Stimulated activated naive CD8-positive, alpha-beta T cell treated with anti-CD3 and anti-CD28 coated beads, Interleukin-15, Interleukin-2, amounts not matched to agents 100 ng/mL and 50 ng/mL, for 24 hours (primary cell): ENCODE results near the gene FEZ2.

Experiments used
- H3K27ac Mint-ChIP-seq: one replicate; pipeline ENCODE4 v1.8.0; 2021; ENCODE audit warnings: mild to moderate bottlenecking, mixed read lengths
- H3K27me3 Mint-ChIP-seq: one replicate; pipeline ENCODE4 v1.8.0; 2021; ENCODE audit warnings: mixed read lengths
- H3K36me3 Mint-ChIP-seq: one replicate; pipeline ENCODE4 v1.8.0; 2021; ENCODE audit warnings: low read depth, mixed read lengths
- H3K4me1 Mint-ChIP-seq: one replicate; pipeline ENCODE4 v1.8.0; 2021; ENCODE audit warnings: low read depth, mixed read lengths
- H3K4me3 Mint-ChIP-seq: one replicate; pipeline ENCODE4 v1.8.0; 2021; ENCODE audit warnings: mild to moderate bottlenecking, mixed read lengths
- H3K9me3 Mint-ChIP-seq: one replicate; pipeline ENCODE4 v1.8.0; 2021; ENCODE audit warnings: mixed read lengths

The FEZ2 gene

DNA sequence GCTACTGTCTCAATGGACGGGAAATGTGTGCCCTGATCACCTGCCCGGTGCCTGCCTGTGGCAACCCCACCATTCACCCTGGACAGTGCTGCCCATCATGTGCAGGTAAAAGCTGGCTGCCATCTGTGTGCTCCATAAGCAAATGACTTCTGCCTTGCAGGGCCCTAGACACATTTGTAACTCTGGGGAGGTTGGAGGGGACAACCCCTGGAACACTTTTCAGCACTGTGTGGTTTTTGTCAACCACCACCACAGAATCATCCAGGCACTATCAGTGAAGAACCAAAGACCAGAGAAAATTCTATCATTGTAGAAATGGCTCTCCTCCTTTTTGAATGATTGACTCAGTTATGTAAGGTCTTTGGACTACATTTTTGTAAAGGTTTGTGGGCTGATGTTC lies 84.3 kb downstream of the FEZ2 start:
- H3K36me3 Mint-ChIP-seq: peaks cover 60% of the 10 kb centered on the region
- no peaks in the 10 kb centered on the region for H3K4me1 Mint-ChIP-seq
- no peak overlapping the region for H3K27ac Mint-ChIP-seq
- H3K4me3 Mint-ChIP-seq: no peak overlapping the region
- H3K9me3 Mint-ChIP-seq: no peaks in the 10 kb centered on the region
- no peaks in the 10 kb centered on the region for H3K27me3 Mint-ChIP-seq

DNA sequence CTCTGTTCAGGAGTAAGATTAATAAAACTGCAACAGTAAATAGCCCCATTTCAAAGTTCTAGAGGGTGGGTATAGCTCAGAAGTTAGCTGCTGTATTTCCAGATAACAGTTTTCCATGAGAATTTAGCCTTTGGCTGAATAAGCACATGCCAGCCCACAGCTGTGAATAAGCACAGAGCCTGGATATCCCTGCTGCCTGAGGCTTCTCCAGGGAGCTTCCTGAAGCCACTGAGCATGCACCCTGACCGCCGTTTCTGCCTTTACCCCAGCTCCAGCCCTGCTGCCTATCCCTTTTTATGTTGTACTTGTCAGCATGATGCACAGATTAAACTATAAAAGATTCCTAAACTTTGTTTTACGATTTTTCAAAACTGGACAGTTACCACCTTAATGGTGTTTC lies 85.3 kb downstream of the FEZ2 start:
- peaks cover 59% of the 10 kb centered on the region for H3K36me3 Mint-ChIP-seq
- H3K4me3 Mint-ChIP-seq: no peak overlapping the region
- H3K27me3 Mint-ChIP-seq: no peaks in the 10 kb centered on the region
- no peaks in the 10 kb centered on the region for H3K9me3 Mint-ChIP-seq
- no peaks in the 10 kb centered on the region for H3K4me1 Mint-ChIP-seq
- no peak overlapping the region for H3K27ac Mint-ChIP-seq

DNA sequence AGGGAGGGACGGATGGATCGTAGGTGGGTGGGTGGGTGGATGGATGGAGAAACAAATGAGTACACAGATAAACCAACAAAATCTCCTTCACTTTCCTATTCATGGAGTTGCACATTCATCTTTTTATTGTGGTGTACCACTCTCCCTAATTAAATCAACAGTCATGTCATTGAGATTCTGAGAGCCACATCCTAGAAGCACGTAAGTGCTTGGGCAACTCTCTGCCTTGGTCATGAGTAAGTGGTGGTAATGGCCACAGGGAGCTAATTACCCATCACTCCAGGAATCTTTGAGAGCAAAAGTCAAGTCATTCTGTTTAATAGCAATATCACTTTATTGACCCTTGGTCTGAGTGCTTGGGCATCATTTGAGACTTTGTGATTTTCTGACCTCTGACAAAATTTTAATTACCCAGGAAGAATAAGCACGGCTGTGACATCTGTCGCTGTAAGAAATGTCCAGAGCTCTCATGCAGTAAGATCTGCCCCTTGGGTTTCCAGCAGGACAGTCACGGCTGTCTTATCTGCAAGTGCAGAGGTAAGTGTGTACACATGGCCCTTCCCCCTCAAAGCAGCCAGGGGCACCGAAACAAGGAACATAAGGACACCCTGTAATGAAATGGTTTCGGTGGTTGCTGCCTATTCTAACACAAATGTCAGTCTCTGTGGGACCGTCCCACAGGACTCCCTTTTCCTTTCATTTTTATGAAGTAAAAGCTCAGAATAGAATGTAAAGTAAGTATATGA lies 85.9 kb downstream of the FEZ2 start:
- no peaks in the 10 kb centered on the region for H3K27me3 Mint-ChIP-seq
- no peaks in the 10 kb centered on the region for H3K4me1 Mint-ChIP-seq
- no peak overlapping the region for H3K4me3 Mint-ChIP-seq
- H3K36me3 Mint-ChIP-seq: peaks cover 53% of the 10 kb centered on the region
- H3K9me3 Mint-ChIP-seq: no peaks in the 10 kb centered on the region
- no peak overlapping the region for H3K27ac Mint-ChIP-seq

DNA sequence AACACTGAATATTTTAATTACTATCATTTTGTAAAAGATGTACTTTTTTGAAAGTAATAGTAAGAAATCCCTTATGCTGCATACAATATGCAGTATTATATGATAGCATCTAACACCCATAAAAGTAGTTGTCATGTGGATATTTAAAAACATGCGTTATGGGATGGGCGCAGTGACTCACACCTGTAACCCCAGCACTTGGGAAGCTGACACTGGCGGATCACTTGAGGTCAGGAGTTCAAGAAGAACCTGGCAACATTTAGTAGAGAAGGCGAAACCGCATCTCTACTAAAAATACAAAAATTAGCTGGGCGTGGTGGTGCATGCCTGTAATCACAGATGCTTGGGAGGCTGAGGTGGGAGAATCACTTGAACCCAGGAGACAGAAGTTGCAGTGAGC lies 88.9 kb downstream of the FEZ2 start:
- H3K27ac Mint-ChIP-seq: no peak overlapping the region
- H3K36me3 Mint-ChIP-seq: peaks cover 29% of the 10 kb centered on the region
- no peaks in the 10 kb centered on the region for H3K4me1 Mint-ChIP-seq
- H3K4me3 Mint-ChIP-seq: no peak overlapping the region
- no peaks in the 10 kb centered on the region for H3K9me3 Mint-ChIP-seq
- no peaks in the 10 kb centered on the region for H3K27me3 Mint-ChIP-seq

DNA sequence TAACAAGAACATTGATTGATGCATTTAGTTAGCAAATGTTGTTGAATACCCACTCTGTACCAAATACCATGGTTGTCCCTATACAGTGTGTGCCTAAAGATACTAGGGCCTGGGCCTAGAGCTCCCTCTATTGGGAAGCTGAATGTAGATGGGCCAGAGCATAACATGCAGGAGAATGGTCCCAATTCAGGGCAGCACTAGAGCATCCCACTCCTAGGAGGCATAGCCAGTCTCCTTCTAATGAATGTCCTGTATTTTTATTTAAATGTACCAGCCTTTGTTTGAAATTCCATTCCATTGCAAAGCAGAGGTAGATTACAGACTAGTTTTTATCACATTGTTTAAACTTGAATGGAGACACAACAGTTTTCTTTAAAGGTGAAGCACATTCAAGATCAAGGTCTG lies 90.6 kb downstream of the FEZ2 start:
- no peaks in the 10 kb centered on the region for H3K4me1 Mint-ChIP-seq
- peaks cover 13% of the 10 kb centered on the region for H3K36me3 Mint-ChIP-seq
- no peaks in the 10 kb centered on the region for H3K9me3 Mint-ChIP-seq
- no peaks in the 10 kb centered on the region for H3K27me3 Mint-ChIP-seq
- H3K27ac Mint-ChIP-seq: no peak overlapping the region
- H3K4me3 Mint-ChIP-seq: no peak overlapping the region
